Astrocyte (in vitro differentiated cells and primary cell): ENCODE data around the gene LEMD2. TPM values are rescaled to one million over a fixed set of nuclear protein-coding genes. Genes with fewer than 3 reads are reported as not detected.

ENCODE experiments used
- DNase-seq: peaks from one replicate; pipeline ENCODE4 v3.0.0-alpha.2; 2010; ENCODE audit warnings: low read depth
- FAIRE-seq: peaks from 2 replicates; lab custom pipeline; 2011; peaks lifted over from hg19 to GRCh38; lab: Jason Lieb, UNC
- H2AFZ ChIP-seq: 2 replicates; pipeline ENCODE4 v1.6.0; 2012; ENCODE audit warnings: low read depth, low read length, inconsistent platforms
- H3K27ac ChIP-seq: 2 replicates; pipeline ENCODE4 v1.5.1; 2011; ENCODE audit warnings: low read depth, low read length, inconsistent platforms
- H3K27me3 ChIP-seq: 2 replicates; pipeline ENCODE4 v1.6.0; 2011; ENCODE audit warnings: low read length, inconsistent platforms; ENCODE audit not compliant: insufficient read depth
- H3K36me3 ChIP-seq: 2 replicates; pipeline ENCODE4 v1.5.1; 2011; ENCODE audit warnings: low read length, inconsistent platforms; ENCODE audit not compliant: insufficient read depth
- H3K4me1 ChIP-seq: 2 replicates; pipeline ENCODE4 v1.5.1; 2011; ENCODE audit warnings: low read length, inconsistent platforms; ENCODE audit not compliant: insufficient read depth
- H3K4me2 ChIP-seq: 2 replicates; pipeline ENCODE4 v1.6.0; 2012; ENCODE audit warnings: low read length, inconsistent platforms
- H3K4me3 ChIP-seq: 2 replicates; pipeline ENCODE4 v1.5.1; 2011; ENCODE audit warnings: low read depth, mild to moderate bottlenecking, low read length, inconsistent platforms; ENCODE audit not compliant: insufficient read depth
- H3K79me2 ChIP-seq: 2 replicates; pipeline ENCODE4 v1.6.0; 2012; ENCODE audit warnings: mild to moderate bottlenecking, low read length, inconsistent platforms; ENCODE audit not compliant: insufficient read depth
- H3K9ac ChIP-seq: 2 replicates; pipeline ENCODE4 v1.6.0; 2012; ENCODE audit warnings: mild to moderate bottlenecking, low read length, inconsistent platforms
- H3K9me3 ChIP-seq: 2 replicates; pipeline ENCODE4 v1.5.1; 2012; ENCODE audit warnings: low read depth, mild to moderate bottlenecking, low read length, inconsistent platforms; ENCODE audit not compliant: insufficient read depth
- H4K20me1 ChIP-seq: 2 replicates; pipeline ENCODE4 v1.6.0; 2012; ENCODE audit warnings: low read length, inconsistent platforms; ENCODE audit not compliant: insufficient read depth
- H3K27ac Mint-ChIP-seq: one replicate; pipeline ENCODE4 v1.8.0; 2021; ENCODE audit warnings: mild to moderate bottlenecking, mixed read lengths; ENCODE audit not compliant: unreplicated experiment
- H3K27me3 Mint-ChIP-seq: one replicate; pipeline ENCODE4 v1.8.0; 2021; ENCODE audit warnings: low read depth, mixed read lengths; ENCODE audit not compliant: unreplicated experiment
- H3K36me3 Mint-ChIP-seq: one replicate; pipeline ENCODE4 v1.8.0; 2021; ENCODE audit warnings: low read depth, mixed read lengths; ENCODE audit not compliant: unreplicated experiment
- H3K4me1 Mint-ChIP-seq: one replicate; pipeline ENCODE4 v1.8.0; 2021; ENCODE audit warnings: low read depth, mixed read lengths; ENCODE audit not compliant: unreplicated experiment
- H3K4me3 Mint-ChIP-seq: one replicate; pipeline ENCODE4 v1.8.0; 2021; ENCODE audit warnings: mild to moderate bottlenecking, moderate library complexity, mixed read lengths; ENCODE audit not compliant: unreplicated experiment
- H3K9me3 Mint-ChIP-seq: one replicate; pipeline ENCODE4 v1.8.0; 2021; ENCODE audit warnings: mild to moderate bottlenecking, mixed read lengths; ENCODE audit not compliant: unreplicated experiment
- CTCF ChIP-seq: IDR thresholded peaks from 2 replicates; pipeline ENCODE4 v1.5.1; 2011; ENCODE audit warnings: low read depth, mild to moderate bottlenecking, inconsistent platforms, low read length, moderate library complexity; ENCODE audit not compliant: insufficient read depth
- EZH2 ChIP-seq: IDR thresholded peaks from 2 replicates; pipeline ENCODE4 v1.6.1; 2012; ENCODE audit warnings: mild to moderate bottlenecking, low read length, inconsistent platforms; ENCODE audit not compliant: insufficient read depth
- total RNA-seq: library from RNA; stranded (reverse); gene quantifications from 2 replicates; pipeline ENCODE4 v1.2.1, GENCODE V29; 2021

LEMD2 gene
- total RNA-seq, 1 donor from 2014 or later, result 62.2 TPM

GRCh38 chr6:33738153-33738552, 50.8 kb downstream of the LEMD2 start:
- Histone ChIP-seq H3K9ac (no peak overlapping the region), H3K36me3 (no peaks in the 10 kb centered on the region), H3K27ac (no peak overlapping the region), H3K79me2 (no peaks in the 10 kb centered on the region), H4K20me1 (no peaks in the 10 kb centered on the region), H3K27me3 (peaks cover 14% of the 10 kb centered on the region), H3K4me1 (no peaks in the 10 kb centered on the region), H3K4me3 (no peak overlapping the region), H2AFZ (no peak overlapping the region), H3K9me3 (no peaks in the 10 kb centered on the region), H3K4me2 (no peak overlapping the region)
- TF ChIP-seq EZH2 (no peak), CTCF (no peak)
- no peak overlapping the region for H3K4me3 Mint-ChIP-seq
- H3K4me1 Mint-ChIP-seq, result peaks cover 8% of the 10 kb centered on the region
- no peak overlapping the region for H3K27ac Mint-ChIP-seq
- peaks cover 5% of the 10 kb centered on the region for H3K27me3 Mint-ChIP-seq
- no peaks in the 10 kb centered on the region for H3K36me3 Mint-ChIP-seq
- no peak for FAIRE-seq
- no peaks in the 10 kb centered on the region for H3K9me3 Mint-ChIP-seq
- no peak for DNase-seq

- Histone ChIP-seq H3K27me3 (peaks cover 9% of the 10 kb centered on the region), H3K79me2 (no peaks in the 10 kb centered on the region), H4K20me1 (no peaks in the 10 kb centered on the region), H3K36me3 (no peaks in the 10 kb centered on the region), H3K9ac (no peak overlapping the region), H3K4me3 (no peak overlapping the region), H3K9me3 (no peaks in the 10 kb centered on the region), H2AFZ (no peak overlapping the region), H3K4me2 (no peak overlapping the region), H3K27ac (no peak overlapping the region), H3K4me1 (no peaks in the 10 kb centered on the region)
- Mint-ChIP-seq H3K36me3 (no peaks in the 10 kb centered on the region), H3K27ac (no peak overlapping the region), H3K4me1 (peaks cover 9% of the 10 kb centered on the region), H3K27me3 (peaks cover 3% of the 10 kb centered on the region), H3K4me3 (no peak overlapping the region), H3K9me3 (no peaks in the 10 kb centered on the region)
- no peak for TF ChIP-seq EZH2
- no peak for TF ChIP-seq CTCF
- DNase-seq (no peak), FAIRE-seq (no peak)
Observed at GRCh38 chr6:33737267-33738026, 51.5 kb downstream of the LEMD2 start.

GRCh38 chr6:33735216-33735615, 53.7 kb downstream of the LEMD2 start:
- FAIRE-seq (no peak), DNase-seq (no peak)
- Mint-ChIP-seq H3K4me1 (peaks cover 15% of the 10 kb centered on the region), H3K4me3 (no peak overlapping the region), H3K27ac (no peak overlapping the region), H3K36me3 (no peaks in the 10 kb centered on the region), H3K9me3 (no peaks in the 10 kb centered on the region), H3K27me3 (peaks cover 3% of the 10 kb centered on the region)
- H3K9me3 ChIP-seq, result no peaks in the 10 kb centered on the region
- H3K4me1 ChIP-seq, result no peaks in the 10 kb centered on the region
- no peak for TF ChIP-seq CTCF
- TF ChIP-seq EZH2, result no peak
- peaks cover 2% of the 10 kb centered on the region for H3K27me3 ChIP-seq
- H3K4me2 ChIP-seq, result no peak overlapping the region
- H3K9ac ChIP-seq, result no peak overlapping the region
- no peaks in the 10 kb centered on the region for H3K36me3 ChIP-seq
- no peaks in the 10 kb centered on the region for H4K20me1 ChIP-seq
- no peaks in the 10 kb centered on the region for H3K79me2 ChIP-seq
- no peak overlapping the region for H3K27ac ChIP-seq
- H3K4me3 ChIP-seq, result no peak overlapping the region
- no peak overlapping the region for H2AFZ ChIP-seq
